GM23338 (cell line): ENCODE data around the gene SORCS2. TPM values are rescaled to one million over a fixed set of nuclear protein-coding genes. Genes with fewer than 3 reads are reported as not detected.

ENCODE experiments used
- ATAC-seq: fragments of 200-7000 bp; cut with Tn5 transposase; 3 replicates; pipeline ENCODE4 v1.9.1; 2020
- DNase-seq: peaks from one replicate; pipeline ENCODE4 v3.0.0-alpha.2; 2015; ENCODE audit warnings: low spot score
- H2AFZ ChIP-seq: fragments of 200-600 bp; sonication (generic); 2 replicates; pipeline ENCODE4 v1.8.0; 2016; ENCODE audit warnings: antibody characterized with exemption, mild to moderate bottlenecking, moderate library complexity
- H3F3A ChIP-seq: fragments of 200-600 bp; sonication (generic); replicated peaks from 2 replicates; pipeline ENCODE4 v1.8.0; 2017; ENCODE audit warnings: antibody characterized with exemption, mixed run types, low read depth
- H3K27ac ChIP-seq: fragments of 200-600 bp; sonication (generic); 2 replicates; pipeline ENCODE4 v1.6.1; 2016; ENCODE audit warnings: low read depth
- H3K27me3 ChIP-seq: fragments of 200-600 bp; sonication (generic); 2 replicates; pipeline ENCODE4 v1.8.0; 2016; ENCODE audit warnings: mild to moderate bottlenecking, mixed run types, moderate library complexity; ENCODE audit not compliant: insufficient read depth
- H3K36me3 ChIP-seq: fragments of 200-600 bp; sonication (generic); 2 replicates; pipeline ENCODE4 v1.8.0; 2016; ENCODE audit warnings: mild to moderate bottlenecking; ENCODE audit not compliant: insufficient read depth
- H3K4me1 ChIP-seq: fragments of 200-600 bp; sonication (generic); 2 replicates; pipeline ENCODE4 v1.8.0; 2016; ENCODE audit warnings: mild to moderate bottlenecking, moderate library complexity; ENCODE audit not compliant: insufficient read depth
- H3K4me2 ChIP-seq: fragments of 200-600 bp; sonication (generic); 2 replicates; pipeline ENCODE4 v1.7.1; 2017; ENCODE audit warnings: mixed run types
- H3K4me3 ChIP-seq: fragments of 200-600 bp; sonication (generic); 2 replicates; pipeline ENCODE4 v1.6.1; 2016; ENCODE audit warnings: mixed run types
- H3K79me2 ChIP-seq: fragments of 200-600 bp; sonication (generic); replicated peaks from 2 replicates; pipeline ENCODE4 v1.8.0; 2017; ENCODE audit warnings: mild to moderate bottlenecking; ENCODE audit not compliant: insufficient read depth
- H3K9me2 ChIP-seq: fragments of 200-600 bp; sonication (generic); 2 replicates; pipeline ENCODE4 v1.8.0; 2017; ENCODE audit not compliant: insufficient read depth
- H4K20me1 ChIP-seq: fragments of 200-600 bp; sonication (generic); replicated peaks from 2 replicates; pipeline ENCODE4 v1.8.0; 2017; ENCODE audit warnings: mild to moderate bottlenecking; ENCODE audit not compliant: insufficient read depth
- H3K27ac Mint-ChIP-seq: 2 replicates; pipeline ENCODE4 v1.8.0; 2020; ENCODE audit warnings: inconsistent platforms, mild to moderate bottlenecking, moderate library complexity, mixed read lengths
- H3K27me3 Mint-ChIP-seq: 3 replicates; pipeline ENCODE4 v1.8.0; 2022; ENCODE audit warnings: low read depth, mild to moderate bottlenecking, moderate library complexity, mixed read lengths, inconsistent platforms; ENCODE audit not compliant: insufficient read depth, poor library complexity
- H3K36me3 Mint-ChIP-seq: 3 replicates; pipeline ENCODE4 v1.8.0; 2021; ENCODE audit warnings: low read depth, mild to moderate bottlenecking, inconsistent platforms, moderate library complexity, mixed read lengths
- H3K4me1 Mint-ChIP-seq: 3 replicates; pipeline ENCODE4 v1.8.0; 2020; ENCODE audit warnings: mild to moderate bottlenecking, inconsistent platforms, mixed read lengths
- H3K4me3 Mint-ChIP-seq: 3 replicates; pipeline ENCODE4 v1.8.0; 2021; ENCODE audit warnings: moderate library complexity, mild to moderate bottlenecking, inconsistent platforms, mixed read lengths
- H3K9me3 Mint-ChIP-seq: 3 replicates; pipeline ENCODE4 v1.8.0; 2020; ENCODE audit warnings: moderate library complexity, mild to moderate bottlenecking, inconsistent platforms, mixed read lengths
- CREB1 ChIP-seq: fragments of 250-450 bp; sonication (Bioruptor Pico); IDR thresholded peaks from 2 replicates; pipeline ENCODE4 v1.5.0; 2020; ENCODE audit warnings: low read depth, mild to moderate bottlenecking, moderate library complexity
- CTCF ChIP-seq, 2 experiments: fragments of 200-600 bp in 1 of 2; sonication (generic) in 1 of 2; conservative IDR thresholded peaks; 2 replicates each; pipeline versions ENCODE4 v1.5.1 to v1.6.1; 2016 to 2017; ENCODE audit warnings: antibody characterized with exemption in 2 of 2, low read depth in 2 of 2, mild to moderate bottlenecking in 2 of 2, moderate library complexity in 1 of 2
- ETS1 ChIP-seq: IDR thresholded peaks from 2 replicates; pipeline ENCODE4 v1.6.1; 2016; ENCODE audit warnings: antibody characterized with exemption
- EZH2 ChIP-seq: fragments of 200-600 bp; sonication (generic); IDR thresholded peaks from one replicate; pipeline ENCODE4 v1.8.0; 2017; ENCODE audit warnings: antibody characterized with exemption, mild to moderate bottlenecking, low read depth; ENCODE audit not compliant: unreplicated experiment
- EZH2phosphoT487 ChIP-seq: fragments of 200-600 bp; sonication (generic); IDR thresholded peaks from one replicate; pipeline ENCODE4 v1.8.1; 2018; ENCODE audit warnings: antibody characterized with exemption; ENCODE audit not compliant: unreplicated experiment
- JUNB ChIP-seq: IDR thresholded peaks from one replicate; pipeline ENCODE4 v1.6.1; 2016; ENCODE audit warnings: antibody characterized with exemption; ENCODE audit not compliant: unreplicated experiment
- NANOG ChIP-seq: IDR thresholded peaks from 2 replicates; pipeline ENCODE4 v1.6.1; 2016; ENCODE audit warnings: antibody characterized with exemption, borderline replicate concordance
- POLR2AphosphoS5 ChIP-seq: IDR thresholded peaks from 2 replicates; pipeline ENCODE4 v1.6.1; 2016; ENCODE audit warnings: antibody characterized with exemption, low read depth
- STAT1 ChIP-seq: IDR thresholded peaks from one replicate; pipeline ENCODE4 v1.6.1; 2016; ENCODE audit warnings: antibody characterized with exemption; ENCODE audit not compliant: unreplicated experiment
- ZNF114 ChIP-seq: fragments of 250-450 bp; sonication (Bioruptor Pico); IDR thresholded peaks from 2 replicates; pipeline ENCODE4 v1.5.0; 2020; ENCODE audit warnings: mild to moderate bottlenecking, moderate library complexity
- ZNF331 ChIP-seq: fragments of 250-450 bp; sonication (Bioruptor Pico); IDR thresholded peaks from 2 replicates; pipeline ENCODE4 v1.5.0; 2020; ENCODE audit warnings: low read depth, mild to moderate bottlenecking, moderate library complexity
- polyA plus RNA-seq: library from polyadenylated mRNA; unstranded; fragments of >200 nt; fragmentation: Nextera tagmentation; extraction: Ambion mirVana; gene quantifications from 2 replicates; pipeline ENCODE4 v1.2.1, GENCODE V29; 2016
- total RNA-seq: library from RNA; depleted of rRNA; stranded (reverse); fragments of >200 nt; shearing (Covaris generic); gene quantifications from 2 replicates; pipeline ENCODE4 v1.2.3, GENCODE V29; 2014
- TF ChIP-seq, protein P1 (sequence below): IDR thresholded peaks from one replicate; pipeline ENCODE4 v1.6.1; 2018; ENCODE audit warnings: antibody characterized with exemption; ENCODE audit not compliant: unreplicated experiment
- TF ChIP-seq, protein P2 (sequence below): fragments of 250-450 bp; sonication (Bioruptor Pico); IDR thresholded peaks from 2 replicates; pipeline ENCODE4 v1.5.0; 2020; ENCODE audit warnings: mild to moderate bottlenecking, moderate library complexity

Gene SORCS2
- total and polyA plus RNA-seq, 2 experiments from 2014 or later, result 0.47 to 2.4 TPM

GRCh38 chr4:7457201-7458065 is 265.1 kb downstream of the SORCS2 start:
- no peak for DNase-seq
- H3K27me3 ChIP-seq, result no peaks in the 10 kb centered on the region
- no peaks in the 10 kb centered on the region for H3K9me2 ChIP-seq
- no peak for ATAC-seq
- Mint-ChIP-seq H3K36me3 (no peaks in the 10 kb centered on the region), H3K27me3 (peaks cover 17% of the 10 kb centered on the region), H3K4me1 (peaks cover 18% of the 10 kb centered on the region), H3K9me3 (no peaks in the 10 kb centered on the region), H3K4me3 (no peak overlapping the region), H3K27ac (no peak overlapping the region)
- TF ChIP-seq POLR2AphosphoS5 (no peak), EZH2phosphoT487 (no peak), ZNF331 (CRISPR knock-in tag) (no peak), ETS1 (no peak), ZNF114 (no peak), NANOG (no peak), CTCF (conservative IDR thresholded peaks at IDR 0.05; ENCODE audit: low read depth in 2 of 2) (no peak), EZH2 (no peak), STAT1 (no peak), CREB1 (no peak), JUNB (no peak)
- TF ChIP-seq, protein P1, sequence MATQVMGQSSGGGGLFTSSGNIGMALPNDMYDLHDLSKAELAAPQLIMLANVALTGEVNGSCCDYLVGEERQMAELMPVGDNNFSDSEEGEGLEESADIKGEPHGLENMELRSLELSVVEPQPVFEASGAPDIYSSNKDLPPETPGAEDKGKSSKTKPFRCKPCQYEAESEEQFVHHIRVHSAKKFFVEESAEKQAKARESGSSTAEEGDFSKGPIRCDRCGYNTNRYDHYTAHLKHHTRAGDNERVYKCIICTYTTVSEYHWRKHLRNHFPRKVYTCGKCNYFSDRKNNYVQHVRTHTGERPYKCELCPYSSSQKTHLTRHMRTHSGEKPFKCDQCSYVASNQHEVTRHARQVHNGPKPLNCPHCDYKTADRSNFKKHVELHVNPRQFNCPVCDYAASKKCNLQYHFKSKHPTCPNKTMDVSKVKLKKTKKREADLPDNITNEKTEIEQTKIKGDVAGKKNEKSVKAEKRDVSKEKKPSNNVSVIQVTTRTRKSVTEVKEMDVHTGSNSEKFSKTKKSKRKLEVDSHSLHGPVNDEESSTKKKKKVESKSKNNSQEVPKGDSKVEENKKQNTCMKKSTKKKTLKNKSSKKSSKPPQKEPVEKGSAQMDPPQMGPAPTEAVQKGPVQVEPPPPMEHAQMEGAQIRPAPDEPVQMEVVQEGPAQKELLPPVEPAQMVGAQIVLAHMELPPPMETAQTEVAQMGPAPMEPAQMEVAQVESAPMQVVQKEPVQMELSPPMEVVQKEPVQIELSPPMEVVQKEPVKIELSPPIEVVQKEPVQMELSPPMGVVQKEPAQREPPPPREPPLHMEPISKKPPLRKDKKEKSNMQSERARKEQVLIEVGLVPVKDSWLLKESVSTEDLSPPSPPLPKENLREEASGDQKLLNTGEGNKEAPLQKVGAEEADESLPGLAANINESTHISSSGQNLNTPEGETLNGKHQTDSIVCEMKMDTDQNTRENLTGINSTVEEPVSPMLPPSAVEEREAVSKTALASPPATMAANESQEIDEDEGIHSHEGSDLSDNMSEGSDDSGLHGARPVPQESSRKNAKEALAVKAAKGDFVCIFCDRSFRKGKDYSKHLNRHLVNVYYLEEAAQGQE, result no peak
- TF ChIP-seq, protein P2, sequence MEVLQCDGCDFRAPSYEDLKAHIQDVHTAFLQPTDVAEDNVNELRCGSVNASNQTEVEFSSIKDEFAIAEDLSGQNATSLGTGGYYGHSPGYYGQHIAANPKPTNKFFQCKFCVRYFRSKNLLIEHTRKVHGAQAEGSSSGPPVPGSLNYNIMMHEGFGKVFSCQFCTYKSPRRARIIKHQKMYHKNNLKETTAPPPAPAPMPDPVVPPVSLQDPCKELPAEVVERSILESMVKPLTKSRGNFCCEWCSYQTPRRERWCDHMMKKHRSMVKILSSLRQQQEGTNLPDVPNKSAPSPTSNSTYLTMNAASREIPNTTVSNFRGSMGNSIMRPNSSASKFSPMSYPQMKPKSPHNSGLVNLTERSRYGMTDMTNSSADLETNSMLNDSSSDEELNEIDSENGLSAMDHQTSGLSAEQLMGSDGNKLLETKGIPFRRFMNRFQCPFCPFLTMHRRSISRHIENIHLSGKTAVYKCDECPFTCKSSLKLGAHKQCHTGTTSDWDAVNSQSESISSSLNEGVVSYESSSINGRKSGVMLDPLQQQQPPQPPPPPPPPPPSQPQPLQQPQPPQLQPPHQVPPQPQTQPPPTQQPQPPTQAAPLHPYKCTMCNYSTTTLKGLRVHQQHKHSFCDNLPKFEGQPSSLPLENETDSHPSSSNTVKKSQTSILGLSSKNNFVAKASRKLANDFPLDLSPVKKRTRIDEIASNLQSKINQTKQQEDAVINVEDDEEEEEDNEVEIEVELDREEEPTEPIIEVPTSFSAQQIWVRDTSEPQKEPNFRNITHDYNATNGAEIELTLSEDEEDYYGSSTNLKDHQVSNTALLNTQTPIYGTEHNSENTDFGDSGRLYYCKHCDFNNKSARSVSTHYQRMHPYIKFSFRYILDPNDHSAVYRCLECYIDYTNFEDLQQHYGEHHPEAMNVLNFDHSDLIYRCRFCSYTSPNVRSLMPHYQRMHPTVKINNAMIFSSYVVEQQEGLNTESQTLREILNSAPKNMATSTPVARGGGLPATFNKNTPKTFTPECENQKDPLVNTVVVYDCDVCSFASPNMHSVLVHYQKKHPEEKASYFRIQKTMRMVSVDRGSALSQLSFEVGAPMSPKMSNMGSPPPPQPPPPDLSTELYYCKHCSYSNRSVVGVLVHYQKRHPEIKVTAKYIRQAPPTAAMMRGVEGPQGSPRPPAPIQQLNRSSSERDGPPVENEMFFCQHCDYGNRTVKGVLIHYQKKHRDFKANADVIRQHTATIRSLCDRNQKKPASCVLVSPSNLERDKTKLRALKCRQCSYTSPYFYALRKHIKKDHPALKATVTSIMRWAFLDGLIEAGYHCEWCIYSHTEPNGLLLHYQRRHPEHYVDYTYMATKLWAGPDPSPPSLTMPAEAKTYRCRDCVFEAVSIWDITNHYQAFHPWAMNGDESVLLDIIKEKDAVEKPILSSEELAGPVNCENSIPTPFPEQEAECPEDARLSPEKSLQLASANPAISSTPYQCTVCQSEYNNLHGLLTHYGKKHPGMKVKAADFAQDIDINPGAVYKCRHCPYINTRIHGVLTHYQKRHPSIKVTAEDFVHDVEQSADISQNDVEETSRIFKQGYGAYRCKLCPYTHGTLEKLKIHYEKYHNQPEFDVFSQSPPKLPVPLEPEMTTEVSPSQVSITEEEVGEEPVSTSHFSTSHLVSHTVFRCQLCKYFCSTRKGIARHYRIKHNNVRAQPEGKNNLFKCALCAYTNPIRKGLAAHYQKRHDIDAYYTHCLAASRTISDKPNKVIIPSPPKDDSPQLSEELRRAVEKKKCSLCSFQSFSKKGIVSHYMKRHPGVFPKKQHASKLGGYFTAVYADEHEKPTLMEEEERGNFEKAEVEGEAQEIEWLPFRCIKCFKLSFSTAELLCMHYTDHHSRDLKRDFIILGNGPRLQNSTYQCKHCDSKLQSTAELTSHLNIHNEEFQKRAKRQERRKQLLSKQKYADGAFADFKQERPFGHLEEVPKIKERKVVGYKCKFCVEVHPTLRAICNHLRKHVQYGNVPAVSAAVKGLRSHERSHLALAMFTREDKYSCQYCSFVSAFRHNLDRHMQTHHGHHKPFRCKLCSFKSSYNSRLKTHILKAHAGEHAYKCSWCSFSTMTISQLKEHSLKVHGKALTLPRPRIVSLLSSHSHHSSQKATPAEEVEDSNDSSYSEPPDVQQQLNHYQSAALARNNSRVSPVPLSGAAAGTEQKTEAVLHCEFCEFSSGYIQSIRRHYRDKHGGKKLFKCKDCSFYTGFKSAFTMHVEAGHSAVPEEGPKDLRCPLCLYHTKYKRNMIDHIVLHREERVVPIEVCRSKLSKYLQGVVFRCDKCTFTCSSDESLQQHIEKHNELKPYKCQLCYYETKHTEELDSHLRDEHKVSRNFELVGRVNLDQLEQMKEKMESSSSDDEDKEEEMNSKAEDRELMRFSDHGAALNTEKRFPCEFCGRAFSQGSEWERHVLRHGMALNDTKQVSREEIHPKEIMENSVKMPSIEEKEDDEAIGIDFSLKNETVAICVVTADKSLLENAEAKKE (CRISPR knock-in tag), result no peak
- no peak overlapping the region for H3K4me3 ChIP-seq
- no peak overlapping the region for H3K4me2 ChIP-seq
- no peaks in the 10 kb centered on the region for H3K79me2 ChIP-seq
- no peaks in the 10 kb centered on the region for H4K20me1 ChIP-seq
- H3K27ac ChIP-seq, result no peak overlapping the region
- no peaks in the 10 kb centered on the region for H3K4me1 ChIP-seq
- H3F3A ChIP-seq, result no peaks in the 10 kb centered on the region
- no peak overlapping the region for H2AFZ ChIP-seq
- no peaks in the 10 kb centered on the region for H3K36me3 ChIP-seq
